Measurements from ENCODE around the gene RBPJL.

Gene RBPJL

DNA sequence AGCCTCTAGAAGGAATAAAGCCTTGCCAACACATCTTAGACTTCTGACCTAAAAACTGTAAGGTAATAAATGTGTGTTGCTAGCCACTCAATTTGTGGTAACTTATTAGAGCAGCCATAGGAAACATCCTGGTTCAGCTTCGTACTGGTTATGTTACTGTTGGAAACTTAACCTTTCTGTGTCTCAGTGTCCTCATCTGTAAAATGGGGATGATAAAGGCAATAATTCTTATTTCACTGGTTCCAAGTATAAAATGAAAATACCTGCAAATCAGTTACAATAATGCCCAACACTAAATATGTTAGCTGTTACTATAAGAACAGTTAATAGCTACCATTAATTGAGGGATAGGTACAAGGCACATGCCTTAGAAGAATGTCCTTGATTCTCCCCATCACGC is 14.3 kb upstream of the RBPJL start:
- in situ Hi-C loops (cut with MboI; ENCODE audit: low sequenced_read_pairs): no loop called here

DNA sequence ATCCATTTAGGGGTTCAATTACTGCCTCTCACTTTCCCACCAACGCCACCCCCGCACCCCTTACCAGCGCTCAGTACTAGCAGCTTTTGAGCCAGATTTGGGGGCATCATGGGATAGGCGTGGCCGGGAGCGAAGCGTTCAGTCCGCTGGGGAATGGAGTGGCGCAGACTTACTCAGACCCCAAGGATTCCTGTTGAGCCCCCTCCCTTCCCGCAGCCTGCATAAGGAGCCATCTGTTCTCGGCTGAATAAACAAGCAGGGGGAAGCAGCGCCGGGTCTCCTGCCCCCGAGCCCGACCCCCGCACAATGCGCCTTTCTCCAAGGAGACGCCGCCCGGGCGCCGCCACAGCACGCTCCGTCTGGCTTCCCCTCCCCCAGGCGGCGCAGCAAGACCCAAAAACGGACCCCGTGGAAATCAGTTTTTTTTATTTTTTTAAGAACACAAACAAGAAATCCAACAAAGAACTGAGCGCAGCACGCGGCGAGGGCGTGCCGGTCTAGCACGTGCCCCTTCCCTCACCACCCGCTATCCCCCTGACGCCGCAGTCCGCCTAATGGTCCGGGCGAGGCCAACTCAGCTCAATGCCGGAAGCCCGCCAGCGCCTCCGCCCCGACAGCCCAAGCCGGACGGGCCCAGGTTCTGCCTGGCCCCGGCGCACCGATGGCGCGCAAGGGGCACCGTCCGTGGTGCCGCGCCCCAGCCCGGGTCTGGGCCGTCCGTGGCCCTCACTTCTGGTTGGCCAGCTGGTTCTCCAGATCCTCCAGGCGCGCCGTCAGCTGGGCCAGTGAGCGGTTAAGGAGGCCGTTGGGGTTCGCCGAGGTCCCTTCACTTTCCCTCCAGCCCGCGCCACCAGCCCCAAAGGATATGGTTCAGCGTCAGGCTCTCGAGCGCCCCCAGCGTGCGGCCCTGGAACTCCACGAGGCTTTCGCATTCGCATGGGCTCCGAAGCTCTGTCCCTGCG is 13.3 kb upstream of the RBPJL start:
- in situ Hi-C loops (cut with MboI; ENCODE audit: low sequenced_read_pairs): no loop called here

GRCh38 chr20:45294003-45294368 is 12.7 kb upstream of the RBPJL start:
- in situ Hi-C loops (cut with MboI; ENCODE audit: low sequenced_read_pairs): no loop called here

- in situ Hi-C loops (cut with MboI; ENCODE audit: low sequenced_read_pairs): no loop called here
Observed at GRCh38 chr20:45294659-45295058, 12.0 kb upstream of the RBPJL start.

DNA sequence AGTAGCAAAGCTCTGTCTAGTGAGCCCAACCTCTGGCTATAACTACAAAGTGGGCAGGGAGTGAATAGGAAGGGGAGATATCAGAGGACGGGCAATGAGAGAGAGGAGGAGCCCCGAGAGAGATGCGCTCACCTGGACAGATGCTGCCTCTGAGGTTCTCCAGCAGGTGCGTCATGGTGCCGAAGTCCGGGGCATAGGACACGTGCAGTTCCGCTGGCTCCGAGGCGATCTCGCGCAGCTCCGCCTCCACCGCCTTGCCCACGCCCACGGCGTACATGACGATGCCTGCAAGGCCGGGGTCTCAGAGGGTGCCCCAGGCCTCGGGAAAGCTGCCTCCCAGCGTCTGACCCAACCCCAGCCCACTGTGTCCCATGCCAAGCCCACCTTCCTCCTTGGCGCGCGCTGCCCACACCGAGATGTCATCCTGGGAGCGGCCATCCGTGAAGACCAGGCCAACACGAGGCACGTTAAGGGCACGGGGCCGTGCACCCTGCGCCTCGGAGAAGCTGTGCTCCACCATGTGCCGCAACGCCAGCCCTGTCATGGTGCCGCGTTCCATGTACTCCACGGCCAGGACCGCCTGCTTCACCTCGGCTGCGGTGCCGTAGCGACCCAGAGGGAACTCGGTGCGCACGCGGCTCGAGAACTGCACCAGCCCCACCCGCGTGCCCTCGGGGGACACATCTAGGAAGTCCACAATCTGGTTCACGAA is 8.7 kb upstream of the RBPJL start:
- in situ Hi-C loops (cut with MboI; ENCODE audit: low sequenced_read_pairs): no loop called here

DNA sequence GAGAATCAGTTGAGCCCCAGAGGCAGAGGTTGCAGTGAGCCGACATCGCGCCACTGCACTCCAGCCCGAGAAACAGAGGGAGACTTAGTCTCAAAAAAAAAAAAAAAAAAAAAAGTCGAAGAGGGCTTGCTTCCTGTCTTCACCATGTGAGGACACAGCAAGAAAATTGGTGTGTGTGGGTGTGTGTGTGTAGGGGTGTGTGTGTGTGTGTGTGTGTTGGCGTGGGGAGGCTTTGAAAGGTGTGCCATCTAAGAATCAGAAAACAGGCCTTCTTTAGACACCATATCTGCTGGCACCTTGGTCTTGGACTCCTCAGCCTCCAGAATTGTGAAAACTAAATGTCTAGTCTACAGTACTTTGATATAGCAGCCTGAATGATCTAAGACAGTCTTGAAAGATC is 6.9 kb upstream of the RBPJL start:
- in situ Hi-C loops (cut with MboI; ENCODE audit: low sequenced_read_pairs): loop anchor here (25.0 kb wide), 1 partner anchor 463 kb away; no protein-coding TSS in a partner anchor

- in situ Hi-C loops (cut with MboI; ENCODE audit: low sequenced_read_pairs): loop anchor here (25.0 kb wide), 1 partner anchor 461 kb away; no protein-coding TSS in a partner anchor
Observed at GRCh38 chr20:45300961-45301360, 5.7 kb upstream of the RBPJL start.

DNA sequence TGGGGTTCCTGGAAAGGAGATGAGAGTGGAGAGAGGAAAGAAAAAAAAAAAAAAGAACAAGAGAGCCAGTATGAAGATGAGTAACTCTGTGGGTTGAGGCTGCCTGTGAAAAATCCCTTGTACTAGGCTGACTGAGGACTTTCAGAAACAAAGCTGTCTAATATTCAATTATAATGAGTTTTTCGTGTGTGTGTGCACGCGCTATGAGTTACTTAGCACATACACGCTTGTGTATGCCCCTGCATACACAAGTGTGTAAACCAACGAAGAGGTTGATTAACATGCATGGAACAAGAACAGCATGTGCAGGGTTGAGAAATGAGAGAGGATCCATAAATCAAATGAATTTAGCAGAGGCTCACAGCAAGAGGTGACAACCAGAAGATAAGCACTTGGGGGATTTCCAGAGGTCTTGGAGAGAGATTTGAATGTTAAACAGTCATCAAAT is 4.8 kb upstream of the RBPJL start:
- in situ Hi-C loops (cut with MboI; ENCODE audit: low sequenced_read_pairs): loop anchor here (25.0 kb wide), 1 partner anchor 460 kb away; no protein-coding TSS in a partner anchor

DNA sequence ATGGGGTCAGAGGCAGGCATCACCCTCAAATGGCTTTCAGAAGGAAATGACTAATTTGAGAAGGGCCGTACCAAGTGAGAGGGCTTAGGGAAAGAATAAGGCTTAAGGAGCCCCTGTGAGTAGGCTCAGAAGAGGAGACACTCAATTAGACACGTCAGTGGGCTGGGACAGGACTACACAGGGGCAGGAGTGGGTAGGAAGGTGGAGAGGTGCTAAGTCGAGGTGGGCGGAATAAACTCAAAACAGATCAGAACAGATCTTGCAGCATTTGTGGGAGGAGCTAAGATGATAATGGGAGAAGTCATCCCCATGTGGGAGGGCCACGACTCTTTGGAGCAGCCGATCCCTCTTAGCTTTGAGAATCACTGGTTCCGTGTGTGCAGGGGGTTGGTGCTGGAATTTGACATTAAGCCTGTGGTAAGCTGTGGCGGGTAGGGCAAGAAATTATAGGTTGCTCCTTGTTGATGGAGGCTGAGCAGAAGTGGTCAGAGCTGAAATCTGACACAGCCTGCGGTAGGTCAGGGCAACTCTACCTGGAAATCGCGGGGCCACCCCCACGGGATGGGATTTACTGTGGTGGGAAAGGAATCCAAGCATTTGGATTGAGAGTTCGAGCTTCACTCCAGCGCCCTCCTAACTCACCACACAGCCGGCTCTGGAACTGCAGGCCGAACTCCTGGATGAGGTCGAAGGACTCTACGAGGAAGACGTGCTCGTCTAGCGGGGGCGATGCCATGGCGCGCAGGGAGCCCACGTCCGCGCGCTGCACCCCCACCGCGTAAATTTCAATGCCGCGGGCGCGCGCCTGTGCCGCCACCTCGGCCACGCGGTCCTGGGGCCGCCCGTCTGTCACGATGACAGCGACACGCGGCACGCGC is 2.8 kb upstream of the RBPJL start:
- in situ Hi-C loops (cut with MboI; ENCODE audit: low sequenced_read_pairs): loop anchor here (25.0 kb wide), 1 partner anchor 458 kb away; no protein-coding TSS in a partner anchor

- in situ Hi-C loops (cut with MboI; ENCODE audit: low sequenced_read_pairs): loop anchor here (25.0 kb wide), 1 partner anchor 458 kb away; no protein-coding TSS in a partner anchor
Observed at GRCh38 chr20:45304464-45304999, 2.1 kb upstream of the RBPJL start.

- in situ Hi-C loops (cut with MboI; ENCODE audit: low sequenced_read_pairs): loop anchor here (25.0 kb wide), 1 partner anchor 457 kb away; no protein-coding TSS in a partner anchor
Observed at GRCh38 chr20:45305262-45305661, 1.4 kb upstream of the RBPJL start.

- in situ Hi-C loops (cut with MboI; ENCODE audit: low sequenced_read_pairs): loop anchor here (25.0 kb wide), 1 partner anchor 455 kb away; no protein-coding TSS in a partner anchor
Observed at GRCh38 chr20:45307076-45307640, 518 bp downstream of the RBPJL start.

- in situ Hi-C loops (cut with MboI; ENCODE audit: low sequenced_read_pairs): loop anchor here (25.0 kb wide), 1 partner anchor 454 kb away; no protein-coding TSS in a partner anchor
Observed at GRCh38 chr20:45308117-45308778, 1.6 kb downstream of the RBPJL start, which contains the start of gene MATN4. TSS of gene MATN4 (minus strand) at chr20:45308299. CDS start at chr20:45305582, 2,717 bp downstream.

- in situ Hi-C loops (cut with MboI; ENCODE audit: low sequenced_read_pairs): loop anchor here (25.0 kb wide), 1 partner anchor 453 kb away; no protein-coding TSS in a partner anchor
Observed at GRCh38 chr20:45309075-45309474, 2.4 kb downstream of the RBPJL start.

DNA sequence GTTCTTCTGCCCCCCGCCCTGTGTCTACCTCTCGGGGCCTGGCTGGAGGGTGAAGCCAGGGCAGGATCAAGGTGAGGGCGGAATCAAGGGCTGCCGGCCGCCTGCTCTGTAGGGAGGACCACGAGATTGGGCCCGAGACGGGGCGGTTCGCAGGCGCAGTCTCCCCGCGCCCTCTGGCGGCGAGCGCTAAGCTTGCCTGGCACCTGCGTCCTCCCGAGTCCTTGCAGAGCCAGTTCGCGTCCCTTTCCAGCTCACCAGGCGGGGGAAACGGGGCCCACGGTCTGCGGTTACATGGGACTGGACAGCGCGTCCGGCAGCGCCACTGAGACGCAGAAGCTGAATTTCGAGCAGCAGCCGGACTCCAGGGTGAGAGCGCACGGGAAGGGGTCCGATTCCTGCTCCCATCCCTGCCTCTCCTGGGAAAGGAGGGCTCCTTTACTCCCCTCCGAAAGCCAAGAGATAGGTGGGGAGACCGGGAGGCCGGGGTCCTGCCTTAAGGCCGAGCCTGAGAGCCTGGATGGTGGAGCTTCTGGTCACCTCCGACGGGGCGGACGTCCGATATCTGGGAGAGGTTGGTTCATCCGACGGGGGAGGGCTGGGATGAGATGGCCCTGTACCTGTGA is 5.1 kb downstream of the RBPJL start:
- in situ Hi-C loops (cut with MboI; ENCODE audit: low sequenced_read_pairs): loop anchor here (25.0 kb wide), 1 partner anchor 451 kb away; no protein-coding TSS in a partner anchor

DNA sequence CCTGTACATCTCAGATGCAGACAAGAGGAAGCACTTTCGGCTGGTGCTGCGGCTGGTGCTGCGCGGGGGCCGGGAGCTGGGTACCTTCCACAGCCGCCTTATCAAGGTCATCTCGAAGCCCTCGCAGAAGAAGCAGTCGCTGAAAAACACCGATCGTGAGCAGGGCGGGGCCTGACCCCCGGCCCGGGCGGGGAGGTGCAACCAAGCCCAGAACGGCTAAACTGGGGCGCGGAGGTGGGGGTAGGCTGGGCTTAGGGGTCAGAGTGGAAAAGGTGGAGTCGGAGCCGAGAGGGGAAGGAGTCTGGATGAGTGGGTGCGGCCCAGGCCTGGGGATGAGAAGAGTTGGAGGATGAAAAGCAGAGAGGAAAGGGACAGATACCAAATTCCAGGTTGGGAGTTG is 5.6 kb downstream of the RBPJL start:
- in situ Hi-C loops (cut with MboI; ENCODE audit: low sequenced_read_pairs): loop anchor here (25.0 kb wide), 1 partner anchor 450 kb away; no protein-coding TSS in a partner anchor

GRCh38 chr20:45313065-45313695 is 6.5 kb downstream of the RBPJL start:
- in situ Hi-C loops (cut with MboI; ENCODE audit: low sequenced_read_pairs): loop anchor here (25.0 kb wide), 1 partner anchor 449 kb away; no protein-coding TSS in a partner anchor

GRCh38 chr20:45313943-45314342 is 7.3 kb downstream of the RBPJL start:
- in situ Hi-C loops (cut with MboI; ENCODE audit: low sequenced_read_pairs): loop anchor here (25.0 kb wide), 1 partner anchor 448 kb away; no protein-coding TSS in a partner anchor

All from HL-60/S4 treated with phorbol 12-myristate 13-acetate at 8.2 ng/mL for 4 days and 3 days (cell line).